GM04504 (cell line): ENCODE measurements around the gene ZNF726.
"Not testable (repeated sequence)": the region's sequence is repeated elsewhere in the genome, so short reads cannot be mapped to it uniquely, and the experiment has no call there.

Experiments used
- DNase-seq: peaks from one replicate; pipeline ENCODE4 v3.0.0-alpha.2; 2012; ENCODE audit warnings: low read depth

Gene ZNF726

GRCh38 chr19:23946569-23946968 lies 31.9 kb downstream of the ZNF726 start:
- no peak for DNase-seq

DNA sequence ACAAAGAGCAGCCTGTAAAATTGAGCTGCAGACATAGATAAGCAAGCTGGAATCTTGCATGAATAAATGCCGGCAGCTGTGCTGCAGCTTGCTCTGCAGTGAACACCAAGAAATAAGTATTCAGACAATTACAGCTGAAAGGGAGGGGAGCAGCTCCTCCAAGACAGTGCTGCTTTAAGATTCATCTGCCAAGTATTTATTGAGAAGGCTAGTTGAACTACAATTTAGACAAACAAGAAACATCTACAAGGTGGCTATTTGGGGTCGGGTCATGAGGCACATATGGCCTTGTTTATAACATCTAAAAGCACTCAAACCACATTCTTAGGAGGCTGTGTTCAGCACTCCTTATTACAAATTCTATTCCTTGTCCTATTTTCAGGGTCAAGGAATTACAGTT lies 34.9 kb downstream of the ZNF726 start:
- no peak for DNase-seq

DNA sequence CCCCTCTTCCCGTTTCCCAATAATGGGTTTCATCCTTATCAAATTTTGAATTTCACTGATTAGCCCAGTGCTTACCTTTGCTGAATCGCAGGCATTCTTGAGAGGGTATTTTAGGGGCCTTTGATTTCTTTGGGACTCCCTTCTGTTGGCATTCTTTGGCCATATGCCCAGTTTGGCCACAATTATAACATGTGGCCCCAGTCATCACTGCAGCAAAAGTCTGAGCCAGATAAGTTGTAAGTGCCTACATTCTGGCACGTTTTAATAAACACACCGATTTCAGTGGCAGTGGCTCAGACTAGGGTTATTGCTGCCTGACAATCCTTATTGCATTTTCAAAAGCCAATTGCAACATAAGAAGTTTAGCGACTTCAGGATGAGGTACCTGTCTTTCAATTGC lies 41.4 kb downstream of the ZNF726 start:
- DNase-seq: no peak

DNA sequence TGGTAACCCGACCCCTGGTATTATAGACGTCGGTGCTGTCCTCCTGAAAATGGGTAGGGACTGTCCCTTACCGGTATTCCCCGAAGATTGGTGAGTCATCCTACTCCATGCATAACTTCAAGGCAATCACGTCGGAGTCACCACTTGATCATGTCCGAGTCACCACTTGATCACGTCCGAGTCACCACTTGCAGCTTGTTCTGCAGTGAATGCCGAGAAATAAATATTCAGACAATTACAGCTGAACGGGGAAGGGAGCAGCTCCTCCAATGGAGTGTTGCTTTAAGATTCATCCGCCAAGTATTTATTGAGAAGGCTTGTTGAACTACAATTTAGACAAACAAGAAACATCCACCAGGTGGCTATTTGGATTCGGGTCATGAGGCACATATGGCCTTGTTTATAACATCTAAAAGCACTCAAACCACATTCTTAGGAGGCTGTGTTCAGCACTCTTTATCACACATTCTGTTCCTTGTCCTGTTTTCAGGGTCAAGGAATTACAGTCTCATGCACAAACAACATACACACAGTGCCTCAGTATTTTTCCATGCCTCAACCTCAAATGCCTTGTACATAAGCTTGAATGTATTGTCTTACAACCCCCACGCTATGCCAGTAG lies 43.1 kb downstream of the ZNF726 start:
- peak; percentile 42 for DNase-seq

DNA sequence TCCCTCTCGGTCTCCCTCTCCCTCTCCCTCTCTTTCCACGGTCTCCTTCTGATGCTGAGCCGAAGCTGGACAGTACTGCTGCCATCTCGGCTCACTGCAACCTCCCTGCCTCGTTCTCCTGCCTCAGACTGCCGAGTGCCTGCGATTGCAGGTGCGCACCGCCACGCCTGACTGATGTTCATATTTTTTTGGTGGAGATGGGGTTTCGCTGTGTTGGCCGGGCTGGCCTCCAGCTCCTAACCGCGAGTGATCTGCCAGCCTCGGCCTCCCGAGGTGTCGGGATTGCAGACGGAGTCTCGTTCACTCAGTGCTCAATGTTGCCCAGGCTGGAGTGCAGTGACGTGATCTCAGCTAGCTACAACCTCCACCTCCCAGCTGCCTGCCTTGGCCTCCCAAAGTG lies 48.7 kb downstream of the ZNF726 start:
- not testable (repeated sequence) for DNase-seq

GRCh38 chr19:23963881-23964280 lies 49.2 kb downstream of the ZNF726 start:
- not testable (repeated sequence) for DNase-seq

- not testable (repeated sequence) for DNase-seq
Observed at GRCh38 chr19:23964334-23964733, 49.6 kb downstream of the ZNF726 start.

DNA sequence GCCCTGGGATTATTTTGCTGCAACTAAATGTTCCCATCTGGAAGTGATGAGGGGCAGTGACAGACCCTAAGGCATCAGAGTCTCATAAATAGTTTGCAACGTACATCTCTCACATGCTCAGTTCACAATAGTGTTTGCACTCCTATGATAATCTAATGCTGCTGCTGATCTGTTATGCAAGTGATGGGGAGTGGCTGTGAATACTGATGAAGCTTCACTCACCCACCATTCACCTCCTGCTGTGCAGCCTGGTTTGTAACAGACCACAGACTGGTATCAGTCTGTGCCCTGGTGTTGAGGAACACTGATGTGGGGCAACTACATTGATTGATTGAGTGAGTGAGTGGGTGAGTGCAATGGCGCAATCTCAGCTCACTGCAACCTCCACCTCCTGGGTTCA lies 54.9 kb downstream of the ZNF726 start:
- DNase-seq: no peak

- no peak for DNase-seq
Observed at GRCh38 chr19:23971598-23971997, 56.9 kb downstream of the ZNF726 start.

DNA sequence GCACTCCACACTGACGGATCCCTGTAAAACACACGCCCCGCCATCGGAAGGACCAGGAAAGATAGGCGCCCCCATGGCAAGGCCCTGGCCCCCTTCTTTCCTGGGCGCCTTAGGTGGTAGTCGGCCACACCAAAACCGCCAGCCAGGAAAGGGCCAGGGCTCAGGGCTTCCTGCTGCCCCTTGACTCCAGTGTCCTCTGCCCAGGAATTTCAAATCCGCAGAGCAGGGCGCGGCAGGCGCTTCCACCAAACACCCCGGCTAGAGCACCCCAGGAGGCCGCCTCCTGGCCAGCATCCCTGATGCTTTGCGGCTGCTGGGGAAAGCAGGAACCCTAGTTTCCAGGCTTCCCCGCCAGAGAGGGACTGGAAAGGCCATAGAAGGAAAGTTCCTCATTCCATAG lies 57.5 kb downstream of the ZNF726 start:
- DNase-seq: no peak

GRCh38 chr19:23974941-23975340 lies 60.3 kb downstream of the ZNF726 start:
- no peak for DNase-seq

GRCh38 chr19:23976631-23977030 lies 61.9 kb downstream of the ZNF726 start:
- not testable (repeated sequence) for DNase-seq

DNA sequence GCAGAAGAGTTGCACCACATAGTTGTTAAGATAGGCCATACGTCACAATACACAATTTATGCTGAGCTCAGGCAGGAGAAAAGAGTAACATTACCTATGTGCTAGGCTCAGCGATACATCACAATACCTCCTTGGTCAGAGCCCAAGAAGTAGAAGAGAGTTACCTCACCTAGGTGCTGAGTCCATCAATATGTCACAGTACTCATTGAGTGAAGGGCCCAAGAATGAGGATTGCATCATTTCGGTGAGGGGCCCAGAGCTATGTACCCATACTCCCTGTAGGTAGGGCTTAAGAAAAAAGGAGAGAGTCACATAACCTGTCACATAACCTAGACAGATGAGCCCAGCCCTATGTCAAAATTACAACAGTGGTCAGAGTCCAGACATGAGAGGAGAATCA lies 62.6 kb downstream of the ZNF726 start:
- DNase-seq: not testable (repeated sequence)

GRCh38 chr19:23978068-23978467 lies 63.4 kb downstream of the ZNF726 start:
- DNase-seq: no peak

DNA sequence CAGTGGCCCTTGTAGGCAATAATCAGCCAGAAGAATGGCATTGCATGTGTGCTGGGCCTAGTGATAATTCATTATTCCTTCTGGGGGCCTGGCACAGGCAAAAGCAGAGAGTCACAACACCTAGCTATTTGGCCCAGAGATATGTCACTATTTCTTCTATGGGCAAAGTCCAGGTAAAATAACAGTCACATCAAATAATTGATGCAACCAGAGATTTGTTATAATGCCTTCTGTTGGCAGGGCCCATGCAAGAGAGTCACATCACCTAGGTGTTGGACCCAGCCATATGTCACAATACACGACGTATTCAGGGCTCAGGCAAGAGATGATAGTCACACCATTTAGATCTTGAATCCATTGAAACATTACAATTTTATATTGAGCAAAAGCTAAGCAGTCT lies 66.1 kb downstream of the ZNF726 start:
- DNase-seq: no peak

GRCh38 chr19:23981863-23982262 lies 67.2 kb downstream of the ZNF726 start:
- no peak for DNase-seq

GRCh38 chr19:23983406-23983805 lies 68.7 kb downstream of the ZNF726 start:
- DNase-seq: no peak
